DOHH2 (cell line): ENCODE results near the gene NAA35.

Experiments
- EZH2phosphoT487 ChIP-seq: fragments of 200-600 bp; sonication (generic); IDR thresholded peaks from 2 replicates; pipeline ENCODE4 v1.6.1; 2017; ENCODE audit warnings: borderline replicate concordance, mild to moderate bottlenecking, antibody characterized with exemption, low read length, moderate library complexity, mixed read lengths
- TF ChIP-seq, protein P1 (sequence below): fragments of 200-600 bp; sonication (generic); IDR thresholded peaks from one replicate; pipeline ENCODE4 v1.5.1; 2014; ENCODE audit warnings: antibody characterized with exemption, mild to moderate bottlenecking, low read depth, low read length; ENCODE audit not compliant: poor library complexity, severe bottlenecking

DNA sequence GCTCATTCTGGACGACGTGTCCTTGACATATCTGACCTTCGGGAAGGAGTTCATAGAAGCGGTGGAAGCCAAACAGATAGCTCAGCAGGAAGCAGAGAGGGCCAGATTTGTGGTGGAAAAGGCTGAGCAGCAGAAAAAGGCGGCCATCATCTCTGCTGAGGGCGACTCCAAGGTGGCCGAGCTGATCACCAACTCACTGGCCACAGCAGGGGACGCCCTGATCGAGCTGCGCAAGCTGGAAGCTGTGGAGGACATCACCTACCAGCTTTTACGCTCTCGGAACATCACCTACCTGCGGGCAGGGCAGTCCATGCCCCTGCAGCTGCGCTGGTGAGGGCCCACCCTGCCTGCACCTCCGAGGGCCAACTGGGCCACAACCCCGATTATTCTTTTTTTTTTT is 41.6 kb upstream of the NAA35 start:
- no peak for TF ChIP-seq EZH2phosphoT487
- TF ChIP-seq, protein P1, sequence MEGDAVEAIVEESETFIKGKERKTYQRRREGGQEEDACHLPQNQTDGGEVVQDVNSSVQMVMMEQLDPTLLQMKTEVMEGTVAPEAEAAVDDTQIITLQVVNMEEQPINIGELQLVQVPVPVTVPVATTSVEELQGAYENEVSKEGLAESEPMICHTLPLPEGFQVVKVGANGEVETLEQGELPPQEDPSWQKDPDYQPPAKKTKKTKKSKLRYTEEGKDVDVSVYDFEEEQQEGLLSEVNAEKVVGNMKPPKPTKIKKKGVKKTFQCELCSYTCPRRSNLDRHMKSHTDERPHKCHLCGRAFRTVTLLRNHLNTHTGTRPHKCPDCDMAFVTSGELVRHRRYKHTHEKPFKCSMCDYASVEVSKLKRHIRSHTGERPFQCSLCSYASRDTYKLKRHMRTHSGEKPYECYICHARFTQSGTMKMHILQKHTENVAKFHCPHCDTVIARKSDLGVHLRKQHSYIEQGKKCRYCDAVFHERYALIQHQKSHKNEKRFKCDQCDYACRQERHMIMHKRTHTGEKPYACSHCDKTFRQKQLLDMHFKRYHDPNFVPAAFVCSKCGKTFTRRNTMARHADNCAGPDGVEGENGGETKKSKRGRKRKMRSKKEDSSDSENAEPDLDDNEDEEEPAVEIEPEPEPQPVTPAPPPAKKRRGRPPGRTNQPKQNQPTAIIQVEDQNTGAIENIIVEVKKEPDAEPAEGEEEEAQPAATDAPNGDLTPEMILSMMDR = no peak
